Suprapubic skin (tissue), 4 donors: ENCODE measurements around the gene WDR74. TPM values are rescaled to one million over a fixed set of nuclear protein-coding genes. Genes with fewer than 3 reads are reported as not detected.

Experiments
- DNase-seq, 2 donors: peaks; one replicate each; pipeline ENCODE4 v3.0.0-alpha.2; 2019; ENCODE audit warnings: low spot score in 2 of 2
- H3K27ac ChIP-seq: fragments of 200-600 bp; sonication (generic); one replicate; pipeline ENCODE4 v1.5.1; 2019
- H3K27me3 ChIP-seq: fragments of 200-600 bp; sonication (generic); one replicate; pipeline ENCODE4 v1.5.1; 2019
- H3K36me3 ChIP-seq: fragments of 200-600 bp; sonication (generic); one replicate; pipeline ENCODE4 v1.5.1; 2019
- H3K4me1 ChIP-seq: fragments of 200-600 bp; sonication (generic); one replicate; pipeline ENCODE4 v1.5.1; 2019
- H3K4me3 ChIP-seq: fragments of 200-600 bp; sonication (generic); one replicate; pipeline ENCODE4 v1.5.1; 2019; ENCODE audit warnings: mild to moderate bottlenecking
- H3K9me3 ChIP-seq: fragments of 200-600 bp; sonication (generic); one replicate; pipeline ENCODE4 v1.5.1; 2019
- EP300 ChIP-seq: sonication (generic); formaldehyde crosslinking; IDR thresholded peaks from one replicate; pipeline ENCODE4 v1.6.1; 2017; ENCODE audit warnings: antibody characterized with exemption
- POLR2A ChIP-seq, 2 donors: fragments of 450-650 bp; IDR thresholded peaks; one replicate each; pipeline ENCODE4 v1.6.1; 2017; ENCODE audit warnings: antibody characterized with exemption in 2 of 2, mild to moderate bottlenecking in 2 of 2, moderate library complexity in 2 of 2
- POLR2AphosphoS5 ChIP-seq, 3 donors: sonication (generic); formaldehyde crosslinking; IDR thresholded peaks; one replicate each; pipeline ENCODE4 v1.6.1; 2017; ENCODE audit warnings: antibody characterized with exemption in 3 of 3
- WGBS: methylation state at CpG from one replicate; pipeline ENCODE4 v1.1.5; 2018; 5-methylcytosine and 5-hydroxymethylcytosine counted together
- total RNA-seq, 4 donors: library from RNA; depleted of rRNA; stranded (reverse); fragments of >200 nt; gene quantifications; one replicate each; pipeline ENCODE4 v1.1.0, GENCODE V29; 2016
- TF ChIP-seq, protein P1 (sequence below), 2 donors: fragments of 200-600 bp in 1 of 2; fragments of 450-650 bp in 1 of 2; sonication (generic) in 1 of 2; IDR thresholded peaks; one replicate each; pipeline ENCODE4 v1.5.1; 2016 to 2019; ENCODE audit warnings: antibody characterized with exemption in 2 of 2, mild to moderate bottlenecking in 1 of 2, moderate library complexity in 1 of 2

Gene WDR74
- total RNA-seq, 4 donors from 2014 or later = 63.3 to 79.8 (median 70.3) TPM

DNA sequence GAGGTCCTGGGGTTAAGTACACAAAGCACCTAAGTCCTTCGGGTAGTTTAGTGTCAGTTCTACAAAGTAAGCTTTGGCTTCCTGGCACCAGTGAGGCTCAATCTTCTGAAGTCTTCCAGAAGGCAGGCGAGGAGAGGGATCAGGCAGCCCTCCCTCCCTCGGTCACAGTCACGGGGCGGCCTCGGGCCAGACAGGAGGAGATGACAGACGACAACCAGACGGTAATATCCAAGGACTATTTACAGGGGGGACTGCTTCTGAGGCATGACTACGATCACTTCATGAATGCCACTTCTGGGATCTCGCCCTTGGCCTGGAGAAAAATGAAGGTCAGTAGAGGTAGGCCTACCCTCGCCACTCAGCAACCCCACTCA lies 47.2 kb downstream of the WDR74 start:
- peak overlapping the region; percentile 91 for H3K27ac ChIP-seq
- DNase-seq = no peak
- peak overlapping the region; percentile 92 for H3K4me3 ChIP-seq
- peaks cover 48% of the 10 kb centered on the region for H3K4me1 ChIP-seq
- no peaks in the 10 kb centered on the region for H3K9me3 ChIP-seq
- no peaks in the 10 kb centered on the region for H3K27me3 ChIP-seq
- 20% methylated on average over 8 of the region's 11 CpGs for WGBS
- TF ChIP-seq POLR2AphosphoS5 (IDR thresholded peaks at IDR 0.05) = no peak
- TF ChIP-seq, protein P1, sequence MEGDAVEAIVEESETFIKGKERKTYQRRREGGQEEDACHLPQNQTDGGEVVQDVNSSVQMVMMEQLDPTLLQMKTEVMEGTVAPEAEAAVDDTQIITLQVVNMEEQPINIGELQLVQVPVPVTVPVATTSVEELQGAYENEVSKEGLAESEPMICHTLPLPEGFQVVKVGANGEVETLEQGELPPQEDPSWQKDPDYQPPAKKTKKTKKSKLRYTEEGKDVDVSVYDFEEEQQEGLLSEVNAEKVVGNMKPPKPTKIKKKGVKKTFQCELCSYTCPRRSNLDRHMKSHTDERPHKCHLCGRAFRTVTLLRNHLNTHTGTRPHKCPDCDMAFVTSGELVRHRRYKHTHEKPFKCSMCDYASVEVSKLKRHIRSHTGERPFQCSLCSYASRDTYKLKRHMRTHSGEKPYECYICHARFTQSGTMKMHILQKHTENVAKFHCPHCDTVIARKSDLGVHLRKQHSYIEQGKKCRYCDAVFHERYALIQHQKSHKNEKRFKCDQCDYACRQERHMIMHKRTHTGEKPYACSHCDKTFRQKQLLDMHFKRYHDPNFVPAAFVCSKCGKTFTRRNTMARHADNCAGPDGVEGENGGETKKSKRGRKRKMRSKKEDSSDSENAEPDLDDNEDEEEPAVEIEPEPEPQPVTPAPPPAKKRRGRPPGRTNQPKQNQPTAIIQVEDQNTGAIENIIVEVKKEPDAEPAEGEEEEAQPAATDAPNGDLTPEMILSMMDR (IDR thresholded peaks at IDR 0.05) = no peak
- TF ChIP-seq EP300 = no peak
- no peak for TF ChIP-seq POLR2A (IDR thresholded peaks at IDR 0.05)
- peaks cover 59% of the 10 kb centered on the region for H3K36me3 ChIP-seq

DNA sequence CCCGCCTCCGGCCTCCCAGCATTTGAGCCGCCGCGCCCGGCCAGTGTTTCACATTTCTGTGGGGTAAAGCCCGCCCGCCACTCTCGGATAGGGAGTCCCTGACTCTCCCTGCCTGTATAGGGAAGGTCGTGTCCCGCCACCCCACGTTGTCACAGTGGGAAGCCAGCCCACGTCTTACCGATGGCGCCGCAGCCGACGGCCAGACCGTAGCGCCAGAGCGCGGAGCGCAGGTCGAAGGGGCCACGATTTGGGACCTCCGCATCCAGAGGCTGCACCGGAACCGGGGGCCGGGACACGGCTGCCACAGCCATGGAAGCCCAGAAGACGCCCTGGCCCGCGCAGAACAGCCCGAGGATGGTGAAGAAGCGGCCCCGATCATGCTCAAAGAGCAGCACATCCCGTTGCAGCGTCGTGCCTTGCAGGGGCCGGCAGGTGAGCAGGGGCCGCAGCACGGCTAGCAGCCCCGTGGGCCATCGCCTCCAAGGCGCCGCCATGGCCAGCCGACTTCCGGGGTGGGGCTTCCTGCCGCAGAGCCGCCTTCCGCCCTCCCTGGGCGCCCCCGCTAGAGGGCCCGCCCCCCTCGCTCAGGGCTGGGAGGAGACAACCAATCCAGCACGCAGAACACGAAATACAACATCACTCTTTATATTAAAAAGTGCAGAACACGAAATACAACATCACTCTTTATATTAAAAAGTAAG lies 47.7 kb downstream of the WDR74 start, which contains the start of gene TMEM223:
TMEM223 (minus strand) TSS at position 506 of the 701 bp plus-strand sequence; CDS start at position 494, 12 bp downstream.
- TF ChIP-seq EP300 (no peak), POLR2AphosphoS5 (IDR thresholded peaks at IDR 0.05) (peak; percentile 35 to 80 (median 77)), POLR2A (IDR thresholded peaks at IDR 0.05) (peak in 1 of 2 donors; percentile 47)
- TF ChIP-seq, protein P1 (IDR thresholded peaks at IDR 0.05) = no peak
- peaks cover 48% of the 10 kb centered on the region for H3K4me1 ChIP-seq
- H3K27me3 ChIP-seq = no peaks in the 10 kb centered on the region
- peaks cover 54% of the 10 kb centered on the region for H3K36me3 ChIP-seq
- H3K4me3 ChIP-seq = peak within 1 kb of the TSS; percentile 92
- H3K27ac ChIP-seq = peak within 1 kb of the TSS; percentile 91
- DNase-seq = peak; percentile 90 to 94
- WGBS = 3% methylated on average over 11 of the region's 58 CpGs
- no peaks in the 10 kb centered on the region for H3K9me3 ChIP-seq

DNA sequence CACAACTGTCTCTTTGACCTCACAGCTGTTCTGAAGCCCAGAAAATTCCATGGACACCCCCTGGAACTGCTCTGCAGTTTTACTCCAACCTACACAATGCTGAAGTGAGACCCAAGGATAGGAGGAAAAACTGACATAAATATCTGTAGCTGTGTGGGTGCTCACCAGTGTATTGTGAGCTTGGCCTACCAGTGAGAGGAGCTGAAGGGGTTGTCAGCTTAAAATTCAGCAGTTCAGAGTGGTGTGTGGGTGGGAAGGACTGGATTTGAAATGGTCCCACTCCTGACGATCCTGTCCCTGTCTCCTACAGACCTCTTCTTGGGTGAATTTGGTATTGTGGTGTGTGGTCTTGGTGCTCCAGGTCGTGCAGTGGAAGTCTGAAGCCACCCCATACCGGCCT lies 49.8 kb downstream of the WDR74 start:
- Histone ChIP-seq H3K9me3 (no peaks in the 10 kb centered on the region), H3K4me3 (no peak overlapping the region), H3K4me1 (peaks cover 61% of the 10 kb centered on the region), H3K36me3 (peaks cover 37% of the 10 kb centered on the region), H3K27ac (no peak overlapping the region), H3K27me3 (no peaks in the 10 kb centered on the region)
- 59% methylated on average over 3 of the region's 3 CpGs for WGBS
- TF ChIP-seq POLR2AphosphoS5 (IDR thresholded peaks at IDR 0.05) (no peak), EP300 (no peak), POLR2A (IDR thresholded peaks at IDR 0.05) (no peak)
- TF ChIP-seq, protein P1 (IDR thresholded peaks at IDR 0.05) = no peak
- DNase-seq = no peak

DNA sequence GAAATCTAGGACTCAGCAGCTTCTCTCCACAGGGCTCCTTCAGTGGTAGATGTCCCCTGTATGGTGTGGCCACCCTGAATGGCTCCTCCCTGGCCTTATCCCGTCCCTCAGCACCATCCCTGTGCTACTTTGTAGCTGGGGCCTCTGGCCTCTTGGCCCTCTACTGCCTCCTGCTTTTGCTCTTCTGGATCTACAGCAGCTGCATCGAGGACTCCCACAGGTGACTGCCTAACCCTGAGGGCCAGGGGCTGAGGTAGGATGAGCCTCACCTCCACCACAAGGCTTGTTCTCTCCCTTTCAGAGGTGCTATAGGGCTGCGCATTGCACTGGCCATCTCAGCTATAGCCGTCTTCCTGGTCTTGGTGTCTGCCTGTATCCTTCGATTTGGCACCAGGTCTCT lies 50.4 kb downstream of the WDR74 start:
- Histone ChIP-seq H3K9me3 (no peaks in the 10 kb centered on the region), H3K27ac (no peak overlapping the region), H3K4me3 (no peak overlapping the region), H3K36me3 (peaks cover 31% of the 10 kb centered on the region), H3K4me1 (peaks cover 61% of the 10 kb centered on the region), H3K27me3 (no peaks in the 10 kb centered on the region)
- 61% methylated on average over 5 of the region's 5 CpGs for WGBS
- no peak for DNase-seq
- TF ChIP-seq EP300 (no peak), POLR2AphosphoS5 (IDR thresholded peaks at IDR 0.05) (no peak), POLR2A (IDR thresholded peaks at IDR 0.05) (no peak)
- TF ChIP-seq, protein P1 (IDR thresholded peaks at IDR 0.05) = no peak

DNA sequence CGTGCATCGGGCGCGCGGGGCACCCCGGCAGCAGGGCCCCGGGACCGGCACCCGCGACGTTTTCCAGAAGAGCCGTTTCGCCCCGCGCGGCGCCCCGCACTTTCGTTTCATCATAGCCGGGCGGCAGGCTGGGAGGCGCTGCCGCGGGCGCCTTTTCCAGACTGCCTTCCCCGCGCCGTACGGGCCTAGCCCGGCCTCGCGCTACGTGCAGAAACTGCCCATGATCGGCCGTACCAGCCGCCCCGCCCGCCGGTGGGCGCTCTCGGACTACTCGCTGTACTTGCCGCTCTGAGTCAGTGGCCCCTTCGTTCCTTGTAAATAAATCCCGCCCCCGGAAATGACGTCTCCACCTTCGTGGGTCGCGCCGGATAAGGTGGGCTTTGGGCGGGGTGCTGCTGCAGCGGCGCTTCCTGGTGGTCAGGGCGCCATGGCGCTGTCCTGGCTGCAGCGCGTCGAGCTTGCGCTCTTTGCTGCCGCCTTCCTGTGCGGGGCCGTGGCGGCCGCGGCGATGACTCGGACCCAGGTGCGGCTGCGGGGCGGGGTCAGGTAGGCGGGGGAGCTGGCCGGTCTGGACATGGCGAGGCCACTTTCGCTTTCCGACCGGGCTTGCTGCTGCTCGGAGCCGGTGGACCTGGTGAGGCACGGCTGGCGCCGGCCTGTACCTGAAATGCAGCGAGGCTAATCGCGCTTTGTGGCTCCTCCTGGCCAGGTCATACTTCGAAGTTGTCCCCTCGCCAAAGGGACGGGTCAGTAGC lies 52.2 kb downstream of the WDR74 start, which contains the start of gene TMEM179B:
TMEM179B (plus strand) TSS at position 398 of the 755 bp plus-strand sequence; CDS start at position 428, 30 bp downstream.
- Histone ChIP-seq H3K4me1 (peaks cover 51% of the 10 kb centered on the region), H3K36me3 (peaks cover 24% of the 10 kb centered on the region), H3K27me3 (no peaks in the 10 kb centered on the region), H3K9me3 (no peaks in the 10 kb centered on the region), H3K27ac (peak within 1 kb of the TSS; percentile 95), H3K4me3 (peak within 1 kb of the TSS; percentile 84)
- peak; percentile 99 to 100 for DNase-seq
- WGBS = under 1% methylated on average over 22 of the region's 88 CpGs
- TF ChIP-seq, protein P1 (IDR thresholded peaks at IDR 0.05) = peak; percentile 29 to 37
- TF ChIP-seq POLR2A (IDR thresholded peaks at IDR 0.05) (peak; percentile 56 to 93), EP300 (no peak), POLR2AphosphoS5 (IDR thresholded peaks at IDR 0.05) (peak; percentile 94 to 97 (median 97))
